ENCODE results near the gene LAMA4.

- TF ChIP-seq CTCF (IDR thresholded peaks at IDR 0.05): no peak
- TF ChIP-seq POLR2A (IDR thresholded peaks at IDR 0.05; ENCODE audit: low read depth): no peak
Measured at GRCh38 chr6:112184951-112185350, 69.4 kb downstream of the LAMA4 start.
